ENCODE measurements around the gene EIF5AL1. TPM values are rescaled to one million over a fixed set of nuclear protein-coding genes. Genes with fewer than 3 reads are reported as not detected.
A peak's percentile ranks its signal among the peaks of the same experiment; 100 is the strongest.
"Not testable (repeated sequence)": the region's sequence is repeated elsewhere in the genome, so short reads cannot be mapped to it uniquely, and the experiment has no call there.

The EIF5AL1 gene
- total and polyA plus RNA-seq, 2 of the 13 experiments (the other 11 are each of a cell fraction or from before 2014, with no cell fraction given): 0.22 to 0.50 TPM

DNA sequence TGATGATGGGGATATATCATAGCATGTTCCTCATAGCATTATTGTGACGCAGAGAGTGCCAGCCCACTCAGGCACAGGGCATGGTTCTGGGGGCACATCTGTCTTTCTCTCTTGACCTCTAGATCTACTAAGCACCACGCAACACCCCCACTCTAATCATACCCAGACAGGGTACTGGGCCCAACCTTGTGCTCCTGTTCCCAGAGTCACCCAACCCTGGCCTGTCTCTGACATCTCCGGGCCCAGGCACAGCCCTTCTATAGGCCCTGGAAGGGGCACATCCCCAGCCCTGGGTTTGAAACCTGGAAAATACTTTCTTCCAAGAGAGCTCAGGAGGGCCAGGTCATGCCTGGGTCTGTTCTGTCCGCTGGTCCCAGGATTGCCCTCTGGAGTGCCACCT is 10.1 kb downstream of the EIF5AL1 start:
- in situ Hi-C loops (cut with HindIII; ENCODE audit: extremely low pct_ligation_motif_present, low pct_unique_long_range_greater_than_20kb); BruUV-seq (replicated peaks); H3K9ac ChIP-seq (ENCODE audit: insufficient read depth, low read depth, low read length); H2AFZ ChIP-seq (ENCODE audit: low read length); H3K9me3 ChIP-seq (ENCODE audit: low read length); intact Hi-C loops (cut with micrococcal nuclease; ENCODE audit: unreplicated experiment); H4K20me1 ChIP-seq (ENCODE audit: insufficient read depth, low read length); POLR2A ChIA-PET; DNase-seq (ENCODE audit: low spot score); H3K27me3 ChIP-seq (ENCODE audit: control insufficient read depth in 1 of 2, insufficient read depth in 2 of 2, low read length in 2 of 2); H3K4me2 ChIP-seq (ENCODE audit: low read depth, low read length); H3K4me3 ChIP-seq (replicated peaks in 1 of 3; ENCODE audit: insufficient read depth in 1 of 3, low read depth in 2 of 3, low read length in 3 of 3); H3K36me3 ChIP-seq (replicated peaks in 1 of 2; ENCODE audit: control insufficient read depth in 1 of 2, insufficient read depth in 2 of 2, low read length in 2 of 2); H3K27ac ChIP-seq (ENCODE audit: extremely low read length, insufficient read depth, low read length); H3K79me2 ChIP-seq (ENCODE audit: insufficient read depth, low read length); H3K4me1 ChIP-seq (ENCODE audit: insufficient read depth, low read length); CTCF ChIA-PET (ENCODE audit: low intra/inter-chr PET ratio, low total read pairs); FAIRE-seq: not testable (repeated sequence)
- WGBS (ENCODE audit: low lambda C conversion rate): 13% methylated on average over 2 of the region's 4 CpGs
- peak; percentile 17; the same call in 2 of the 3 replicates for ATAC-seq

DNA sequence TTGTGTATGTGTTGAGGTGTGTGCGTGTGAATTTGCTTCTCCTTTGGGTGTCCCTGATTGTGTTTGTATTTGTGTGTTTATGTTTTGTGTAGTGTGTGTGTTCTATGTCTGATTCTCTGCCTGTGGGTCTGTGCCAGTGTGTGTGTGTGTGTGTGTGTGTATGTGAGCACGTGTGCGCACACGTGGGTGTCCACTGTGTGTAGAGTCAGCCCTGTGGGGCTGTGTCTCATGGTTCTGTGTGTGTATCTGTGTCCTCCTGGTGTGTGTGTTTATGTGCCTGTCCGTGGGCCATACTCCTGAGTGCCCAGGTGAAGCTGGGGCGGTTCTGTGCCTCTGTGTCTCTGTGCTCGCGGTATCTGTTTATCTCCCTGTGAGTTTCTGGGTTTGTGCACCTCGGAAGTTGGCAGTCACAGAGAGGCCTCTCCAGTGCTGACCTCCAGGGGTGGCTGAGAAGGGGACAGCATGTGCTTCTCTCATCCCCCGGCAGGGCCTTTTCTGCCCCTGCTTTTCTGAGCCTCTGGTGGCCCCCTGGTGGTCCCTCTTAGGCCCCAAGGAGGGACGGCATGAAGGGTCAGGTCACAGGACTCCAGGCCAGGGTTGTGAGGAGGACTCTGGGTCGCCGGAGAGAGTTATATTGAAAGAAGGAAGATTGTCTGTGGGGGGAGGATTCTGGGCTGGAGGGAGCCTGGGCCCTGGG is 11.0 kb downstream of the EIF5AL1 start:
- FAIRE-seq (peak; percentile 88), DNase-seq (ENCODE audit: low spot score) (peak; percentile 43), ATAC-seq (peak; percentile 99)
- H3K79me2 ChIP-seq (ENCODE audit: insufficient read depth, low read length); in situ Hi-C loops (cut with HindIII; ENCODE audit: extremely low pct_ligation_motif_present, low pct_unique_long_range_greater_than_20kb); CTCF ChIA-PET (ENCODE audit: low intra/inter-chr PET ratio, low total read pairs); H3K27ac ChIP-seq (ENCODE audit: extremely low read length, insufficient read depth, low read length); POLR2A ChIA-PET; H3K4me2 ChIP-seq (ENCODE audit: low read depth, low read length); H3K9ac ChIP-seq (ENCODE audit: insufficient read depth, low read depth, low read length); H3K27me3 ChIP-seq (ENCODE audit: control insufficient read depth in 1 of 2, insufficient read depth in 2 of 2, low read length in 2 of 2); H2AFZ ChIP-seq (ENCODE audit: low read length); intact Hi-C loops (cut with micrococcal nuclease; ENCODE audit: unreplicated experiment); H3K9me3 ChIP-seq (ENCODE audit: low read length); H4K20me1 ChIP-seq (ENCODE audit: insufficient read depth, low read length); H3K4me3 ChIP-seq (replicated peaks in 1 of 3; ENCODE audit: insufficient read depth in 1 of 3, low read depth in 2 of 3, low read length in 3 of 3); BruUV-seq (replicated peaks); H3K4me1 ChIP-seq (ENCODE audit: insufficient read depth, low read length); H3K36me3 ChIP-seq (replicated peaks in 1 of 2; ENCODE audit: control insufficient read depth in 1 of 2, insufficient read depth in 2 of 2, low read length in 2 of 2): not testable (repeated sequence)
- TF ChIP-seq, protein P1, sequence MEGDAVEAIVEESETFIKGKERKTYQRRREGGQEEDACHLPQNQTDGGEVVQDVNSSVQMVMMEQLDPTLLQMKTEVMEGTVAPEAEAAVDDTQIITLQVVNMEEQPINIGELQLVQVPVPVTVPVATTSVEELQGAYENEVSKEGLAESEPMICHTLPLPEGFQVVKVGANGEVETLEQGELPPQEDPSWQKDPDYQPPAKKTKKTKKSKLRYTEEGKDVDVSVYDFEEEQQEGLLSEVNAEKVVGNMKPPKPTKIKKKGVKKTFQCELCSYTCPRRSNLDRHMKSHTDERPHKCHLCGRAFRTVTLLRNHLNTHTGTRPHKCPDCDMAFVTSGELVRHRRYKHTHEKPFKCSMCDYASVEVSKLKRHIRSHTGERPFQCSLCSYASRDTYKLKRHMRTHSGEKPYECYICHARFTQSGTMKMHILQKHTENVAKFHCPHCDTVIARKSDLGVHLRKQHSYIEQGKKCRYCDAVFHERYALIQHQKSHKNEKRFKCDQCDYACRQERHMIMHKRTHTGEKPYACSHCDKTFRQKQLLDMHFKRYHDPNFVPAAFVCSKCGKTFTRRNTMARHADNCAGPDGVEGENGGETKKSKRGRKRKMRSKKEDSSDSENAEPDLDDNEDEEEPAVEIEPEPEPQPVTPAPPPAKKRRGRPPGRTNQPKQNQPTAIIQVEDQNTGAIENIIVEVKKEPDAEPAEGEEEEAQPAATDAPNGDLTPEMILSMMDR (CRISPR knock-in tag; IDR thresholded peaks at IDR 0.05): peak; percentile 16; the same call in 1 of the 2 replicates
- TF ChIP-seq, protein P2, sequence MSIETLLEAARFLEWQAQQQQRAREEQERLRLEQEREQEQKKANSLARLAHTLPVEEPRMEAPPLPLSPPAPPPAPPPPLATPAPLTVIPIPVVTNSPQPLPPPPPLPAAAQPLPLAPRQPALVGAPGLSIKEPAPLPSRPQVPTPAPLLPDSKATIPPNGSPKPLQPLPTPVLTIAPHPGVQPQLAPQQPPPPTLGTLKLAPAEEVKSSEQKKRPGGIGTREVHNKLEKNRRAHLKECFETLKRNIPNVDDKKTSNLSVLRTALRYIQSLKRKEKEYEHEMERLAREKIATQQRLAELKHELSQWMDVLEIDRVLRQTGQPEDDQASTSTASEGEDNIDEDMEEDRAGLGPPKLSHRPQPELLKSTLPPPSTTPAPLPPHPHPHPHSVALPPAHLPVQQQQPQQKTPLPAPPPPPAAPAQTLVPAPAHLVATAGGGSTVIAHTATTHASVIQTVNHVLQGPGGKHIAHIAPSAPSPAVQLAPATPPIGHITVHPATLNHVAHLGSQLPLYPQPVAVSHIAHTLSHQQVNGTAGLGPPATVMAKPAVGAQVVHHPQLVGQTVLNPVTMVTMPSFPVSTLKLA (IDR thresholded peaks at IDR 0.05): peak; percentile 78
- 14% methylated on average over 10 of the region's 13 CpGs for whole genome bisulfite sequencing (ENCODE audit: low lambda C conversion rate)

DNA sequence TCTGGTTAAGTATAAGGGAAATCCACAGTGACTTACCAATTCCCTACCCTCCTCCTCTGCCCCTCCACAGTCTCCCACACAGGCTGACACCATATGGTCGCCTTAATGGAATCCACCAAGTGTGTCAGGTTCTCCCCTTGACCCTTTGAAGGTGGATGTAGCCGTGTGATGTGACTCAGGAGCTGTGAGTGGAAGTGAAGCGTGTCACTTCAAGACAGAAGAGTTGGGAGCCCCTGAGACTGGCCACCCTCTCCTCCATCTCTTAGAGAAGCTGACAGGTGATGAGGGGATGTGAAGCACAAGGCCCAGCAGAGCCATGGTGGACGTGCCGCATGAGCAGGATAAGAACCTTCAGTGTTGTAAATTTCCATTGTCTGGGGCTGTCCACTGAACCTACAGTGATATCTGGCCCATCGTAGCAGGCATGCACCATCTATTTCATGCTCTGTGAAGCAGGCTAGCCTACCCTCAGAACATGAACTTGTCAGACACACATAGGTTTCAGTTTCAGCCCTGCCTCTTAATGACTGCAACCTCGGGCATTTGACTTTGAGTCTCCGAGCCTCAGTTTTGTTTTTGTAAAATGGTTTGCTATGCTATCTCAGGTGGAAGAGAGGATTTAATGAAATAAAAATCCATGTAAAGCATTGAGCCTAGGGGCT is 12.8 kb downstream of the EIF5AL1 start:
- H3K9ac ChIP-seq (ENCODE audit: insufficient read depth, low read depth, low read length); intact Hi-C loops (cut with micrococcal nuclease; ENCODE audit: unreplicated experiment); H3K36me3 ChIP-seq (replicated peaks in 1 of 2; ENCODE audit: control insufficient read depth in 1 of 2, insufficient read depth in 2 of 2, low read length in 2 of 2); H3K4me2 ChIP-seq (ENCODE audit: low read depth, low read length); in situ Hi-C loops (cut with HindIII; ENCODE audit: extremely low pct_ligation_motif_present, low pct_unique_long_range_greater_than_20kb); H3K4me1 ChIP-seq (ENCODE audit: insufficient read depth, low read length); H3K9me3 ChIP-seq (ENCODE audit: low read length); H3K4me3 ChIP-seq (replicated peaks in 1 of 3; ENCODE audit: insufficient read depth in 1 of 3, low read depth in 2 of 3, low read length in 3 of 3); H3K27ac ChIP-seq (ENCODE audit: extremely low read length, insufficient read depth, low read length); BruUV-seq (replicated peaks); FAIRE-seq; H4K20me1 ChIP-seq (ENCODE audit: insufficient read depth, low read length); H2AFZ ChIP-seq (ENCODE audit: low read length); H3K79me2 ChIP-seq (ENCODE audit: insufficient read depth, low read length); POLR2A ChIA-PET; H3K27me3 ChIP-seq (ENCODE audit: control insufficient read depth in 1 of 2, insufficient read depth in 2 of 2, low read length in 2 of 2); CTCF ChIA-PET (ENCODE audit: low intra/inter-chr PET ratio, low total read pairs); DNase-seq (ENCODE audit: low spot score); ATAC-seq: not testable (repeated sequence)
- 27% methylated on average over 5 of the region's 8 CpGs for WGBS (ENCODE audit: low lambda C conversion rate)
